ENCODE results near the gene HSH2D. TPM values are rescaled to one million over a fixed set of nuclear protein-coding genes. Genes with fewer than 3 reads are reported as not detected.
A peak's percentile ranks its signal among the peaks of the same experiment; 100 is the strongest.

Gene HSH2D
- total and polyA plus RNA-seq, 2 of the 13 experiments (the other 11 are each of a cell fraction or from before 2014, with no cell fraction given): 0.69 to 3.2 TPM

- TF ChIP-seq ZNF710 (CRISPR knock-in tag; IDR thresholded peaks at IDR 0.05; ENCODE audit: borderline replicate concordance) (0 out of 2 replicates have a peak, but pooled peaks have one; percentile 59), ARID5B (CRISPR knock-in tag; IDR thresholded peaks at IDR 0.05) (peak; percentile 40; the same call in 1 of the 2 replicates), RBFOX2 (IDR thresholded peaks at IDR 0.05; ENCODE audit: low read depth, low read length) (no peak), GATAD2A (CRISPR knock-in tag; IDR thresholded peaks at IDR 0.05) (0 out of 2 replicates have a peak, but pooled peaks have one; percentile 22), ZNF3 (CRISPR knock-in tag; IDR thresholded peaks at IDR 0.05) (peak; percentile 72; the same call in 1 of the 2 replicates), SOX6 (IDR thresholded peaks at IDR 0.05) (no peak), SOX6 (CRISPR knock-in tag; IDR thresholded peaks at IDR 0.05) (peak; percentile 22; the same call in 1 of the 2 replicates), SIX1 (CRISPR knock-in tag; IDR thresholded peaks at IDR 0.05; ENCODE audit: borderline replicate concordance) (peak; percentile 39; the same call in 1 of the 2 replicates), FOXP1 (IDR thresholded peaks at IDR 0.05) (no peak), FOXP1 (CRISPR knock-in tag; IDR thresholded peaks at IDR 0.05) (0 out of 2 replicates have a peak, but pooled peaks have one; percentile 28), FOXA1 (IDR thresholded peaks at IDR 0.05) (no peak), FOXA1 (CRISPR knock-in tag; IDR thresholded peaks at IDR 0.05) (peak; percentile 38; the same call in 1 of the 2 replicates), EP300 (IDR thresholded peaks at IDR 0.05; ENCODE audit: low read depth in 2 of 2, low read length in 2 of 2) (0 out of 4 replicates have a peak, but pooled peaks of 1 of the 2 experiments have one; percentile 34), EP300 (CRISPR knock-in tag; IDR thresholded peaks at IDR 0.05; ENCODE audit: borderline replicate concordance) (no peak), ZNF24 (IDR thresholded peaks at IDR 0.05) (0 out of 2 replicates have a peak, but pooled peaks have one; percentile 28), GABPB1 (CRISPR knock-in tag; IDR thresholded peaks at IDR 0.05) (no peak)
Observed at GRCh38 chr19:16167055-16167454, 23.6 kb downstream of the HSH2D start (continued).
